Lower leg skin (tissue), 3 donors: Measurements from ENCODE around the gene GTF2H2.
"Not testable (repeated sequence)": the region's sequence is repeated elsewhere in the genome, so short reads cannot be mapped to it uniquely, and the experiment has no call there.

Experiments used
- POLR2A ChIP-seq, 2 donors: fragments of 450-650 bp; IDR thresholded peaks; one replicate each; pipeline ENCODE4 v1.6.1; 2016 to 2017; ENCODE audit warnings: antibody characterized with exemption in 2 of 2, mild to moderate bottlenecking in 1 of 2, moderate library complexity in 1 of 2
- TF ChIP-seq, protein P1 (sequence below), 3 donors: fragments of 450-650 bp; IDR thresholded peaks; one replicate each; pipeline ENCODE4 v1.5.1; 2016; ENCODE audit warnings: antibody characterized with exemption in 3 of 3, mild to moderate bottlenecking in 3 of 3, moderate library complexity in 2 of 3

DNA sequence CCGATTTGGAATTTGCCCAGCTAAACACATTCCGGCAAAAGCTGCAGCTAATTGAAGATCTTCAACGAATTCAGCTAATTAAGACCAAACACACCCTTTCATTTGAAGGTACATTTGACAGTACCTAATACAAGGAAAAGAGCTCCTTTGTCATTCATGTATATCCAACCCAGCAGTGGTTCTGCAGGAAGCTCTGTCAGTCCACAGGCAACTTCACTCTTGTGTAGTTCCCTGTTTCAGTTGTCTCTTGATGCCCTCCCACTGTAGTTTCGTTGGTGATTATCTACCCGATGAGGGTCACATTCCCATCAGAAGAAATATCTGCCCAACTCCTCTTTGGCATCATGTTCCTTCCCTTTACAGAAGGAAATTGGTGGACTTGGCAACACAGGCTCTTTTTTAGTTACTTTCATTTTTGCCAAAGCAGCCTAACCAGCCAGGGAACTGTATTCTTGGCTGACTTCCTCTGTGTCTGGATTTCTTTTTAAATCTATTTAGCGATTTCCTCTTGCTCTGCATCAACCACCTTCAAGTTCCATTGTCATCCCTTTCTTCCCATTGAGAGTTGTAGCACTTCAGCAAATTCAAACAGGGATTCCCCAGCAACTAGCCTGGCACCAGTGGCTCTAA lies 49.0 kb downstream of the GTF2H2 start:
- not testable (repeated sequence) for TF ChIP-seq POLR2A (IDR thresholded peaks at IDR 0.05)
- TF ChIP-seq, protein P1, sequence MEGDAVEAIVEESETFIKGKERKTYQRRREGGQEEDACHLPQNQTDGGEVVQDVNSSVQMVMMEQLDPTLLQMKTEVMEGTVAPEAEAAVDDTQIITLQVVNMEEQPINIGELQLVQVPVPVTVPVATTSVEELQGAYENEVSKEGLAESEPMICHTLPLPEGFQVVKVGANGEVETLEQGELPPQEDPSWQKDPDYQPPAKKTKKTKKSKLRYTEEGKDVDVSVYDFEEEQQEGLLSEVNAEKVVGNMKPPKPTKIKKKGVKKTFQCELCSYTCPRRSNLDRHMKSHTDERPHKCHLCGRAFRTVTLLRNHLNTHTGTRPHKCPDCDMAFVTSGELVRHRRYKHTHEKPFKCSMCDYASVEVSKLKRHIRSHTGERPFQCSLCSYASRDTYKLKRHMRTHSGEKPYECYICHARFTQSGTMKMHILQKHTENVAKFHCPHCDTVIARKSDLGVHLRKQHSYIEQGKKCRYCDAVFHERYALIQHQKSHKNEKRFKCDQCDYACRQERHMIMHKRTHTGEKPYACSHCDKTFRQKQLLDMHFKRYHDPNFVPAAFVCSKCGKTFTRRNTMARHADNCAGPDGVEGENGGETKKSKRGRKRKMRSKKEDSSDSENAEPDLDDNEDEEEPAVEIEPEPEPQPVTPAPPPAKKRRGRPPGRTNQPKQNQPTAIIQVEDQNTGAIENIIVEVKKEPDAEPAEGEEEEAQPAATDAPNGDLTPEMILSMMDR (IDR thresholded peaks at IDR 0.05): not testable (repeated sequence)
